GM23338 (cell line): Measurements from ENCODE around the gene STON2. TPM values are rescaled to one million over a fixed set of nuclear protein-coding genes. Genes with fewer than 3 reads are reported as not detected.

Source experiments
- ATAC-seq: fragments of 200-7000 bp; cut with Tn5 transposase; 3 replicates; pipeline ENCODE4 v1.9.1; 2020
- DNase-seq: peaks from one replicate; pipeline ENCODE4 v3.0.0-alpha.2; 2015; ENCODE audit warnings: low spot score
- H2AFZ ChIP-seq: fragments of 200-600 bp; sonication (generic); 2 replicates; pipeline ENCODE4 v1.8.0; 2016; ENCODE audit warnings: antibody characterized with exemption, mild to moderate bottlenecking, moderate library complexity
- H3F3A ChIP-seq: fragments of 200-600 bp; sonication (generic); replicated peaks from 2 replicates; pipeline ENCODE4 v1.8.0; 2017; ENCODE audit warnings: antibody characterized with exemption, mixed run types, low read depth
- H3K27ac ChIP-seq: fragments of 200-600 bp; sonication (generic); 2 replicates; pipeline ENCODE4 v1.6.1; 2016; ENCODE audit warnings: low read depth
- H3K27me3 ChIP-seq: fragments of 200-600 bp; sonication (generic); 2 replicates; pipeline ENCODE4 v1.8.0; 2016; ENCODE audit warnings: mild to moderate bottlenecking, mixed run types, moderate library complexity; ENCODE audit not compliant: insufficient read depth
- H3K36me3 ChIP-seq: fragments of 200-600 bp; sonication (generic); 2 replicates; pipeline ENCODE4 v1.8.0; 2016; ENCODE audit warnings: mild to moderate bottlenecking; ENCODE audit not compliant: insufficient read depth
- H3K4me1 ChIP-seq: fragments of 200-600 bp; sonication (generic); 2 replicates; pipeline ENCODE4 v1.8.0; 2016; ENCODE audit warnings: mild to moderate bottlenecking, moderate library complexity; ENCODE audit not compliant: insufficient read depth
- H3K4me2 ChIP-seq: fragments of 200-600 bp; sonication (generic); 2 replicates; pipeline ENCODE4 v1.7.1; 2017; ENCODE audit warnings: mixed run types
- H3K4me3 ChIP-seq: fragments of 200-600 bp; sonication (generic); 2 replicates; pipeline ENCODE4 v1.6.1; 2016; ENCODE audit warnings: mixed run types
- H3K79me2 ChIP-seq: fragments of 200-600 bp; sonication (generic); replicated peaks from 2 replicates; pipeline ENCODE4 v1.8.0; 2017; ENCODE audit warnings: mild to moderate bottlenecking; ENCODE audit not compliant: insufficient read depth
- H3K9me2 ChIP-seq: fragments of 200-600 bp; sonication (generic); 2 replicates; pipeline ENCODE4 v1.8.0; 2017; ENCODE audit not compliant: insufficient read depth
- H4K20me1 ChIP-seq: fragments of 200-600 bp; sonication (generic); replicated peaks from 2 replicates; pipeline ENCODE4 v1.8.0; 2017; ENCODE audit warnings: mild to moderate bottlenecking; ENCODE audit not compliant: insufficient read depth
- H3K27ac Mint-ChIP-seq: 2 replicates; pipeline ENCODE4 v1.8.0; 2020; ENCODE audit warnings: inconsistent platforms, mild to moderate bottlenecking, moderate library complexity, mixed read lengths
- H3K27me3 Mint-ChIP-seq: 3 replicates; pipeline ENCODE4 v1.8.0; 2022; ENCODE audit warnings: low read depth, mild to moderate bottlenecking, moderate library complexity, mixed read lengths, inconsistent platforms; ENCODE audit not compliant: insufficient read depth, poor library complexity
- H3K36me3 Mint-ChIP-seq: 3 replicates; pipeline ENCODE4 v1.8.0; 2021; ENCODE audit warnings: low read depth, mild to moderate bottlenecking, inconsistent platforms, moderate library complexity, mixed read lengths
- H3K4me1 Mint-ChIP-seq: 3 replicates; pipeline ENCODE4 v1.8.0; 2020; ENCODE audit warnings: mild to moderate bottlenecking, inconsistent platforms, mixed read lengths
- H3K4me3 Mint-ChIP-seq: 3 replicates; pipeline ENCODE4 v1.8.0; 2021; ENCODE audit warnings: moderate library complexity, mild to moderate bottlenecking, inconsistent platforms, mixed read lengths
- H3K9me3 Mint-ChIP-seq: 3 replicates; pipeline ENCODE4 v1.8.0; 2020; ENCODE audit warnings: moderate library complexity, mild to moderate bottlenecking, inconsistent platforms, mixed read lengths
- CREB1 ChIP-seq: fragments of 250-450 bp; sonication (Bioruptor Pico); IDR thresholded peaks from 2 replicates; pipeline ENCODE4 v1.5.0; 2020; ENCODE audit warnings: low read depth, mild to moderate bottlenecking, moderate library complexity
- ETS1 ChIP-seq: IDR thresholded peaks from 2 replicates; pipeline ENCODE4 v1.6.1; 2016; ENCODE audit warnings: antibody characterized with exemption
- EZH2 ChIP-seq: fragments of 200-600 bp; sonication (generic); IDR thresholded peaks from one replicate; pipeline ENCODE4 v1.8.0; 2017; ENCODE audit warnings: antibody characterized with exemption, mild to moderate bottlenecking, low read depth; ENCODE audit not compliant: unreplicated experiment
- JUNB ChIP-seq: IDR thresholded peaks from one replicate; pipeline ENCODE4 v1.6.1; 2016; ENCODE audit warnings: antibody characterized with exemption; ENCODE audit not compliant: unreplicated experiment
- NANOG ChIP-seq: IDR thresholded peaks from 2 replicates; pipeline ENCODE4 v1.6.1; 2016; ENCODE audit warnings: antibody characterized with exemption, borderline replicate concordance
- POLR2AphosphoS5 ChIP-seq: IDR thresholded peaks from 2 replicates; pipeline ENCODE4 v1.6.1; 2016; ENCODE audit warnings: antibody characterized with exemption, low read depth
- REST ChIP-seq: IDR thresholded peaks from one replicate; pipeline ENCODE4 v1.6.1; 2018; ENCODE audit warnings: antibody characterized with exemption; ENCODE audit not compliant: unreplicated experiment
- ZNF114 ChIP-seq: fragments of 250-450 bp; sonication (Bioruptor Pico); IDR thresholded peaks from 2 replicates; pipeline ENCODE4 v1.5.0; 2020; ENCODE audit warnings: mild to moderate bottlenecking, moderate library complexity
- polyA plus RNA-seq: library from polyadenylated mRNA; unstranded; fragments of >200 nt; fragmentation: Nextera tagmentation; extraction: Ambion mirVana; gene quantifications from 2 replicates; pipeline ENCODE4 v1.2.1, GENCODE V29; 2016
- total RNA-seq: library from RNA; depleted of rRNA; stranded (reverse); fragments of >200 nt; shearing (Covaris generic); gene quantifications from 2 replicates; pipeline ENCODE4 v1.2.3, GENCODE V29; 2014
- TF ChIP-seq, protein P1 (sequence below), 2 experiments: fragments of 200-600 bp in 1 of 2; sonication (generic) in 1 of 2; conservative IDR thresholded peaks; 2 replicates each; pipeline versions ENCODE4 v1.5.1 to v1.6.1; 2016 to 2017; ENCODE audit warnings: antibody characterized with exemption in 2 of 2, low read depth in 2 of 2, mild to moderate bottlenecking in 2 of 2, moderate library complexity in 1 of 2

Gene STON2
- total and polyA plus RNA-seq, 2 experiments from 2014 or later: 8.2 to 71.0 TPM

DNA sequence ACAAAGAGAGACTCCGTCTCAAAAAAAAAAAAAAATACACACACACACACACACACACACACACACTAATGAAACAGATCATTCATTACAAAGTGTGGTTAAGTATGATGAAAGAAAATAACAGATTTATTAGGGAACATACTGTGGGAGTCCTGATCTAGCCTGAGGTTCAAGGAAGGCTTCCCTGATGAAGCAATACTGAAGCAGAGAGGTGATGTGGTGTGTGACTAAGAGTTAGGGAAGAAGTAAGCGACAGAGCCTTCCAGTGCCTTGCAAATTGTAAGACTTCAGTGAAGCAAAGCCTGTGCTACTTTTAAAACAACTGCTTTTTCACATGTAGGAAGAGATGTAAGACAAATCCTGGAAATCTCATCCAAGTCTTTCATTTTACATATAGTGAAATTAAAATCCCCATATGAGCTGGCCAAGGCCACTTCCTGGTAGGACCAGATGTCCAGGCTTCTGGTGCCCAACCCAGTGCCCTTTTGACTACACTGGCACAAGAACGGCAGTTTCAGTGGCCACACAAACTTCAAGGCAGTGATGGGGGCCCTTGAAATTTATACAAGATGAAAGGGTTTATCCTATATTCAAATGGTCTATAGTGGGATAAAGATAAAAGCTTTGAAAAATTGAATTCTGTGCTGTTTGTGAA, 86.2 kb downstream of the STON2 start (continued):
- TF ChIP-seq ETS1 (no peak), EZH2 (no peak), REST (no peak)
- TF ChIP-seq, protein P1, sequence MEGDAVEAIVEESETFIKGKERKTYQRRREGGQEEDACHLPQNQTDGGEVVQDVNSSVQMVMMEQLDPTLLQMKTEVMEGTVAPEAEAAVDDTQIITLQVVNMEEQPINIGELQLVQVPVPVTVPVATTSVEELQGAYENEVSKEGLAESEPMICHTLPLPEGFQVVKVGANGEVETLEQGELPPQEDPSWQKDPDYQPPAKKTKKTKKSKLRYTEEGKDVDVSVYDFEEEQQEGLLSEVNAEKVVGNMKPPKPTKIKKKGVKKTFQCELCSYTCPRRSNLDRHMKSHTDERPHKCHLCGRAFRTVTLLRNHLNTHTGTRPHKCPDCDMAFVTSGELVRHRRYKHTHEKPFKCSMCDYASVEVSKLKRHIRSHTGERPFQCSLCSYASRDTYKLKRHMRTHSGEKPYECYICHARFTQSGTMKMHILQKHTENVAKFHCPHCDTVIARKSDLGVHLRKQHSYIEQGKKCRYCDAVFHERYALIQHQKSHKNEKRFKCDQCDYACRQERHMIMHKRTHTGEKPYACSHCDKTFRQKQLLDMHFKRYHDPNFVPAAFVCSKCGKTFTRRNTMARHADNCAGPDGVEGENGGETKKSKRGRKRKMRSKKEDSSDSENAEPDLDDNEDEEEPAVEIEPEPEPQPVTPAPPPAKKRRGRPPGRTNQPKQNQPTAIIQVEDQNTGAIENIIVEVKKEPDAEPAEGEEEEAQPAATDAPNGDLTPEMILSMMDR (conservative IDR thresholded peaks at IDR 0.05; ENCODE audit: low read depth in 2 of 2): no peak

- Histone ChIP-seq H3K36me3 (no peaks in the 10 kb centered on the region), H3K9me2 (no peaks in the 10 kb centered on the region), H3K4me2 (peak overlapping the region; percentile 1; the same call in 1 of the 2 replicates), H3K27me3 (no peaks in the 10 kb centered on the region), H4K20me1 (no peaks in the 10 kb centered on the region), H2AFZ (no peak overlapping the region), H3K79me2 (no peaks in the 10 kb centered on the region), H3K4me1 (peaks cover 57% of the 10 kb centered on the region), H3F3A (no peaks in the 10 kb centered on the region), H3K27ac (peak overlapping the region; percentile 27; the same call in 1 of the 2 replicates), H3K4me3 (no peak overlapping the region)
- Mint-ChIP-seq H3K27me3 (peaks cover 2% of the 10 kb centered on the region), H3K4me3 (no peak overlapping the region; the same call in 2 of the 3 replicates), H3K36me3 (peaks cover 13% of the 10 kb centered on the region), H3K4me1 (peaks cover 79% of the 10 kb centered on the region), H3K27ac (peak overlapping the region; percentile 89), H3K9me3 (peaks cover 8% of the 10 kb centered on the region; the same call in 2 of the 3 replicates)
- no peak for DNase-seq
- no peak for ATAC-seq
- TF ChIP-seq POLR2AphosphoS5: no peak
- TF ChIP-seq ZNF114 (CRISPR knock-in tag): no peak
- TF ChIP-seq CREB1: no peak
- no peak for TF ChIP-seq NANOG
- TF ChIP-seq, protein P1 (conservative IDR thresholded peaks at IDR 0.05; ENCODE audit: low read depth in 2 of 2): no peak
- no peak for TF ChIP-seq JUNB
Measured at GRCh38 chr14:81313200-81313599, 86.9 kb downstream of the STON2 start.
